ENCODE results near the gene TPCN2.

TPCN2 gene

DNA sequence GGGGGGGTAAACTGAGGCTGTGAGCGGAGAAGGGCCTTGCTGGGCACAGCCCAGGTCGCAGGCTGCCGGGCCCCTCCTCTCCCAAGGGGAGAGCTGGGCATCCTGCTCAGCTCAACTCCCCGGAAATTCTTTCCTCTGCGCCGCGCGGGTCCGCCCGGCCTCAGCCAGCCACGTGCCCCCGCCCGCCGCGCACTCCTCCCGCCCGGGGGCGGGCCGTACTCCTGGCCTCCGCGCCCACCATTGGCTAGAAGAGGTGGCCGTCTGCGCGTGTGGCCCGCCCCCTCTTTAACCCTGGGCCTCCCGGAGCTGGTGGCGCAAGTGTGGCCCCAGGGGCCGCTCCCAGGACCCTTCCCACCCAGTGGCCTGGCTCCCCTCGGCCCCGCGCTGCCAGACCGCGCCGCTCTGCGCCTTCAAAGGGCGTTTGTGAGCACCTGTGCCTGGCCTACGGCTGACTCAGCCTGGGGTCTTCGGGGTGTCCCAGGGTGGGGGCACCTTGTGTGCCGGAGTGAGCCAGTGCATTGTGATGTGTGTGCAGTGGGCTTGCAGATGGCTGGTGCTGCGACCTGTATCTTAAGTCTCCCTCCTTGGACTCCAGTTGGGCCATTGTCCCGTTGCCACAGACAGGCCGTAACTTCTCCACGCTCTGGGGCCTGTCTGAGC is 37.6 kb upstream of the TPCN2 start:
- DNase-seq: no peak

DNA sequence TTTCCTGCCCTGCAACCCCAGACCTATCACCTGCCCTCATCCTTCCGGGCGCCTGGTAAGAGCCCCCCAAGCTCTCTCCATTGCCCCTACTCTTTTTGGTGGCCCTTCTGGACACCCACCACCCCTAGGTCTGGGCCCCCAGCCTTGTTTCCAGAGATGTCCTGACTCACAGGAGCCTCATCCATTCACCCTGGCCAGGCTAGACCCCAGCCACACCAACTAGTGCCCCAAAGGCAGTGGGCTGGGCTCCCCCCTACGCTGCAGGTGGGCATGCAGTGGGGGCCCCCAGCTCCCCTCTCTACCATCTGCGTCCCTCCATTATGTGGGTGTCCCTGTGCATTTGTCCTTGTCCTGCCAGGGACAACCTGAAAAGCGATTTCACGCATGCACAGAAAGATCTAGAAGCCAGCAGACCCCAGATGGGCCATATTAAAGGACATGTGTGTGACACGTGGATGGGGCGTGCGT is 37.1 kb upstream of the TPCN2 start:
- no peak for DNase-seq

DNA sequence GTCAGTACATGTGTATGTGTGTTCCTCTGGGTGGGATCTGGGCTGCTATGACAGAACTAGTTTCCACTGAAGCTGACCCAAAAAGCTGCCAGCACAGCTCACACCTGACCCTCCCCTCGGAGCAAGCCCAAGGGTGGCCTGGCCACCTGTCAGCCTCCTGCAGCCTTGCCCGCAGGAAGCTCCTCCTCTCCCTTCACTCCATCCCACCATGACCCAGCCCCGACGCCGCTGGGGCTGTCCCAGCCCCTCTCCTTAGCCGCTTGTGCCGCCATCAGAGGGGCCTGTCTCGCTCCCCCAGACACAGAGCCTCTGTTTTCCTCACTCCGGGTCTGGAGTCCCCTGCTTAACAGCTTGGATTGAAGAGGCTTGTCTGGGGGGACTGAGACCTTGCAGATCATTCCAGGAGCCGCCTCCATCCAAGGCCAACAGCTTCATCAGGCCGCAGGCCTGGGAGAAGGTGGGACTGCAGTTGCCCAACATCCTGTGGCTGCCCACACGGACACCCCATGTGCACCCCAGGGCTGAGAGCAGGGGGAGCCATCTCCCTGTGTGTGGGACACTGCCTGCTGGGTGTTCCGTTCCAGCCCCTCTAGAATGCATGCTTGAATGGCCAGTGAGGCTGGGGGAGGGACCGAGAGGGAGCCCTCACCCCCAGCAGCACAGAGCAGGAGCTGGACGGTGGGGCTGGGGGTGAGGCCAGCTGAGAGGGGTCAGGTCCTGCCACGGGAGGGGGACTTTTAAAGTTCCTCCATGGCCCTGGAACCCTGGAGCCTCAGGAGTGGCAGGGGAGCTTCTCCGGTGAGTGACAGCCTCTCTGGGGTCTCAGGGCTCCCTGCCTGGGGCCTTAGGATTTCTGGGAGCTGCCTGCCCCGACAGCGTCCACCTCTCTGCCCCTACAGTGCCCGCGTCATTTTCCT is 36.4 kb upstream of the TPCN2 start:
- no peak for DNase-seq

DNA sequence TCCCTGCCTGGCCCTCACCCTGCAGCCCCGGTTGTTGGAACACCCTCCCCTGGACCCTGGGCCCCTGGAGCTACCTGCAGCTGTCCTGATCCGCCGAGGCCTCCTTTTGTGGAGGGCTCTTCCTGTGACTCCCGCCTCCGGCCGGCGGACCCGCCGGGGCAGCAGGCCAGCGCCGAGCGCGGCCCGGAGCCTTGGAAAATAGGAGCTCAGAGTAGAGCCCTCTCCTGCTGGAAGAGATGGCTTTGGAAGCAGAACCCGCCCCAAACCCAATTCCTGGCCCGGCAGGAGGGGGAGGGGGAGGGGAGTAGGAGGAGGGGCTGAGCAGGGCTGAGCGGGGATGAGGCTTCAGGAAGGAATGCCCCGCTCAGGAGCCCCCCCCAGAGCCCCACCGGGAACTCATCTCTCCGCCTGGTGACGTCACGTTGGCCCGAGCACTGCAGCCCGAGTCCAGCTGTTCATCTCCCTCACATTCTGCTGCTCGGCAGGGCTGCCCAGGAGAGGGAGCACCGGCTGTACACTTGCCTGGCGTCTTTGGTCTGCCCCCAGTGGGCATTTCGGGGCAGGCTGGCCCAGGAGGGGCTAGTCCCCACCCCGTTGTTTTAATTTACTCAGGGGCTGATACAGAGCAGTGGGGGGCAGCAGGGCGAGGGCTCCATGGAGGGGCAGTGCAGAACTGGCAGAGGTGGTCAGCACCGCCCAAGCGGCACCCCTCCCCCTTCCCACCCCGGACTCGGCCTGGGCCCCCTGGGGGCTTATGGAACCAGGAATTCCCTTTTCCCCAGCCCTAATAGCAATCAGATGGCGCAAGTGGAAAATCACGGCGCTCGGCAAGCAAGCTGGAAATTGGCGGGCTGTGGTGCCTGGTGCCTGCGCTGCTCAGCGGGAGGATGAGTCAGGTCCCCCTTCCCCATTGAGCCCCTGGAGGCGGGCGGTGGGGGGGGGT is 35.5 kb upstream of the TPCN2 start, which contains the start of gene MRGPRF:
TSS of gene MRGPRF (minus strand) at position 238 of the 943 bp plus-strand sequence. CDS start 3,345 bp downstream, outside the sequence.
- DNase-seq: no peak

DNA sequence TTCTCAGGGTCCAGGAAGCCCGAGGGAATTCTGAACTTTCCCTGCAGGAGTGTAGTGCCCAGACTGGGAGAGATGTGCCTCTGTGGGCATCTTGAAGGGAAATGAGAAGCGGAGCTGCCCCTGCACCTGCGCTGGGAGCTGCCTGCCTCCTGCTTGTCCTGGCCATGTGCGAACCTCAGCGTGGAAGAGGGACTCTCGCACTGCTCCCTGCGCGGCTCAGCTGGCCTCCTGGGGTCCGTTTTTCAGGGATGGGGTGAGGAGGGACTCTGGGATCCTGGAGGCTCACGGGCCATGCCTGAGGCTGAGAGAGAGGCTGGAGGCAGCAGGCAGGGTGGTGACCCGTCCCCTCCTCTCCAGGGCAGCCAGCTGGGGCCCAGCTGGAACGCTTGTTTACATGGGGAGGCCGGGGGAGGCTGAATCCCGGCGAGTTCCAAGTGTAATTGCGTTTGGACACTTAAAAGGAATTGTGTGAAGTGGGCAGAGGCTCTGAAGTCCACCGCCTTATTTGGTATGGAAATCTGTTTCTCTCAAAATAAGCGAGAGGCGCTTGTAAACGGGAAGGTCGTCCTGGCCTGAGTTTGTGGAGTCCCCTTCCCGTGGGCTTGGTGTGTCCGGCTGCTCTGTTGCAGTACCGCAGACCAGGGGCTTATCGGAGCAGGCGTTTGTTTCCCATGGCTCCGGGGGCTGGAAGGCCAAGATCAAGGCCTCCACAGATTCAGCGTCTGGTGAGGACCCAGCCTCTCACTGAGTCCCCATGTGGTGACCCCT is 34.5 kb upstream of the TPCN2 start:
- DNase-seq: no peak

DNA sequence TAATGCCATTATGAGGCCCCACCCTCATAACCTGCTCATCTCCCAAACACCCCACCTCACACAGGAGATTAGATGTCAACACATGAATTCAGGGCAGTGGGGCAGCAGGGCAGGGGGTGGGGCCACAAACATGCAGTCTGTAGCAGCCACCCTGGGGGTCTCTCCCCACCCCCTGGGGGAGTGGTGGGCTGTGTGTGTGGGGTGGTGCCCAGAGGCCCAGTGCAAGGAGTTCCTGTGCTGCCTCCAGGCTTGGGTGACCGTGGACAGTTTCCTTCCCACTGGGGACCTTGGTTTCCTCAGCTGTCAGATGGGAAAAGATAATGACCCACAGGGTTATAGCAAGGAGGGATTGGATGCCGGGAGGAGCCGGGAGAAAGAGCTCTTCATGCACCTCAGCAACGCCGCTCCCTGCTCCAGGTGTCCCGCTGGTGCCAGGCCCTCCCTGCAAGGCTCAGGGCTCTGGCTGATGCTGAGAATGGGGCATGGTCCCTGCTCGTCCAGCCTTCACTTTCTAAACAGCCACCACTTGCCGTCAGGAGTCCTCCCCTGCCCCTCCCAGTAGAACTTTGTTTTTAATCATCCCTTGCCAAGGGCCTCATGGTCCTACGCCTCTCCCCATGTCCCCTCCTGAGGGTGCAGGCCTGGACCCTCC is 33.7 kb upstream of the TPCN2 start:
- DNase-seq: no peak

DNA sequence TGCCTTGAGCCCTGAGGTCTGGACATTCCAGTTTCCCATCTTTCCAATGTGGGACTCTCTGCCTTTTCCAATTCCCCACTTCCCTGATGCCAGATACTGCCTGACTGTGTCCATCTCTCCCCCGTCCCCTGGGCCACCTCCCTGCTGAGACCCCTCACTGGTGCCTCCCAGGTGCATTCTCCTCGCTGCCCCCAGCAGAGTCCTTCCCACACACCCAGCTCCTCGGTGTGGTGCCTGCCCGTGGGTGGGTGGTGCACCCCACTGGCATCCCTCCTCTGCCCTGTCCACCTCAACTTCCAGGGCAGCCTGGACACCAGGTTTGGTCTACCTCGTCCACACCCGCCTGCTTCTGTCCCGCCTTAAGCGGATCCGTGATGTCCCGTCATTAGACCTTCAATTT is 30.8 kb upstream of the TPCN2 start:
- no peak for DNase-seq

DNA sequence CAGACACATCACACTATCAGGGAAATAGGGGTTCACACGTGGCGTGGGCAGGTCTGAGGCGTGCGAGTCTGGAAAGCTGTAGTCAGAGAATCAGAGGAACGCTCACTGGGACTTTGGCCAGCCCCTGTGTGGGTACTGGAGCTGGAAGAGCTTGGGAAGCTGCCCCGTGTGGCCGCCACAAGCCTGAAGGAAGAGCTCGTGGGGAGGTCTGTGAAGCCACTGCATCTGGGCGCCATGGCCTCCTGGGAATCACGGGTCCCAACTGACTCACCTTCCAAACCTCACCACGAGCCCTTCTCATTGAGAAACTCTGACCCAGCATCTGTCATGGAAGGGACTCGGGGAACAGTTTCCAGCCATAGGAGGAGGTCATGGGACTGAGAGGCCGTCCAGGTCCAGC is 29.8 kb upstream of the TPCN2 start:
- DNase-seq: no peak

DNA sequence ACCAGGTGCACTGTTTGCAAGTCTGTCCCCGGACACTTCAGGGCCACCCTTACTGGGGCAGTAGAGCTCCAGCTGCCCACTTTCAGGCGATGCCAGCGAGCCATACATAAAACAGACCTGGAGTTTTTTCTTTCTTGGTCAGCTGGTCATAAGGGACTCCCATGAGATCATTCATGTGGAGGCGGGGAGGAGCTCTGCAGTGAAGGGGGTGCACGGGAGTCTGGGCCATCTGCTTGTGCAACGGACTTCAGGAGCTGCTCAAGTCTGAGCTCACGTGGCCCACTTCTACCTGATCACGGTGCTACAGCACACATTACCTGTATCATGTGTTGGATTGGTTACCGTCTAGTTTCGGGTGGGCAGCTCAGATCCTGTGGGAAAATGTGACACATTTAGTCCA is 26.5 kb upstream of the TPCN2 start:
- DNase-seq: no peak

DNA sequence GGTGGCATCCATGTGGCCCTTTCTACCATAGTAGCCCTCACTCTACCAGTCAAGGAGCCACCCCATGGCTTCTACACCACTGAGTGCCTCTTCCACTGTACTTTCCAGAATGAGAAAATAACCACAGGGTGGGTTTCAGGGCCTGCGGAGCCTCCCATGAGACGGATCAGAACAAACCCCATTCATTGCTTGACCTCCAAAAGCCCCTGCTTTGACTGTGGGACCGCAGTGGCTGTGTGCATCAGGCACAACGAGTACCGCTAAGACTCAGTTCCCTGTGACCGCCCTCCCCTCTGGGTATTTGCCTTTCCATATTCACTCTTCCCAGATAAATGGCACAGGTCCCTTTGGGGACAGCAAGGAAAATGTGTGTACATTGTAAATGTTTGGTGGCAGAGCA is 24.2 kb upstream of the TPCN2 start:
- no peak for DNase-seq

DNA sequence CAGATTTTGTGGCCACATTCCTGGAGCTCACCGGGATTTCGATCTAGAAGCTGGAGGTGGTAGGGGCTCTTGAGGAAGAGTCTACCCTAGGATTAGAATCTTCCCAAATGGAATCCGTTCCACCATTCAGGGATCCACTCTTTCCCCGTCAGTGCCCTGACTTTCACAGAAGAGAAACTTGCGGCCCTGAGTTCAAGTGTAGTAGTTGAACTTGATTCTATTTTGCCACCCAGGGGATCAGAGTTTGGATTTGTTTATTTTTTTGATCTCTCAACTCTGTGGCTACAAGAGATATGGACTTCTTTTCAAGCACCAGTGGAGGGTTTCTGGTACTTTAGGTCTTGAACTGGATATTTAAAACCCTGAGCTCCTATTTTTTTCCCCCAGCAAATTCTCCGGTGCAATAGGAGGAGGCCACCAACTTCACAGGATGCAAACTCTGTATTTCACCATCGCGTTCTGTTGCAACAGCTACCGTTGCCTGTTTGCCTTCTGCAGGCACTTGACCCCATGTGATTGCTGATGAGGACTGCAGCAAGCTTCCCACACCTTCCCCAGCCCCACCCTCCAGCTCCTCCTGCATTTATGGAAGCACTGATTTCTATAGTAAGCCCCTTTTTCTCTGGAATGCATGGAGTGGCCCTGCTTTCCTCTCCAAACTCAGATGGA is 20.9 kb upstream of the TPCN2 start:
- DNase-seq: no peak

DNA sequence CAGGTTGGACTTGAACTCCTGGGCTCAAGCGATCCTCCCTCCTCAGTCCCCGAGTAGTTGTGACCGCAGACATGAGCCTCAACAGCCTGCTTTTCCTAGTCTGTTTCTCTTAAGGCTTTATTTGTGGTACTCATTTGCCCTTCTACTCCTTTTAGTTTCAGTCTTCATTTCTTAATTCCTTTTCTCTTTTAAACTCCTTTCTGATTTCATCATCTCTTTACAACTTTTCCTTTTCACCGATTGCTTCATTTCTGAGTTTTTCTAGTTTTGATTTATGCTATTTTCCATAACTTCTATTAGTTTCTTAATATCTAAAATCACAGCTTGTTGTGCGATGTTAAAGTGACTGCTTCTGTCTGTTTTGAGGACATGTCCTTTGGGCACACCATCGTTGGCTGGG is 18.4 kb upstream of the TPCN2 start:
- no peak for DNase-seq

DNA sequence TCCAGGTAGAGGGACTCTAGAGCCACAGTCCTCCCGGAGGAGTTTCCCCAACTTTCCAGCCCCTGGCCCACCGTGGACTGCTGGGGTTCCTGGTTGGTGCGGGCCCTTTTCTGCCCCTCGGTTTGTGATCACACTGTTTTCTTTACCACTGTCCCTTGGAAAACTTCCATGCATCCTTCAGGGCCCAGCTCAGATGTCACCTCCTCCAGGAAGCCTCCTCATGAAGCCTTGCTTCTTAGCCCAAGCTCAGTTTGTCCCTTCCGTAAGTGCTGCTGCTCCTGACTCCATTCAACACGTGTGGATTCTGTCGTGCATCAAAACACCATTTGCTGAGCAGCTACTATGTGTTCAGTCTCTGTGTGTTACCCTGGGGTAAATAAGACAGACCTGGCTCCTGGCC is 15.9 kb upstream of the TPCN2 start:
- no peak for DNase-seq

DNA sequence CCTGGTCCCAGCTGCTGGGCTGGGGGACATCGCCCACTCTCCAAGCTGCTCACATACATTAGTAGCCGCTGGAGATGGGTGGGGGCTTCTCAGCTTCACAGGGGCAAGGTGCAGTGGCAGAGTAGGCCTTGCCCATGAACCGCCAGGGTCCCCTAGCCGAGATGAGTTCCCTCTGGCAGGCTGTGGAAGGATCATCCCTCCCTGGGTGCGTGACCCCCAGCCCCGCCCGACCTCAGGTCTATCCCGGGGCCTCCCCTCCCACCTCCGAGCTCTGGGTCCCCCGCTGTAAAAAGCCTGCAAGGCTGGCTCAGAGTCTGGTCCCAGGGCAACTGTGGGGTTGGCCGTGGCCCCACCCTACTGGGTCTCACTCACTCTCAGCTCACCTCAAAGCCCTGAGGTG is 15.3 kb upstream of the TPCN2 start:
- DNase-seq: no peak

DNA sequence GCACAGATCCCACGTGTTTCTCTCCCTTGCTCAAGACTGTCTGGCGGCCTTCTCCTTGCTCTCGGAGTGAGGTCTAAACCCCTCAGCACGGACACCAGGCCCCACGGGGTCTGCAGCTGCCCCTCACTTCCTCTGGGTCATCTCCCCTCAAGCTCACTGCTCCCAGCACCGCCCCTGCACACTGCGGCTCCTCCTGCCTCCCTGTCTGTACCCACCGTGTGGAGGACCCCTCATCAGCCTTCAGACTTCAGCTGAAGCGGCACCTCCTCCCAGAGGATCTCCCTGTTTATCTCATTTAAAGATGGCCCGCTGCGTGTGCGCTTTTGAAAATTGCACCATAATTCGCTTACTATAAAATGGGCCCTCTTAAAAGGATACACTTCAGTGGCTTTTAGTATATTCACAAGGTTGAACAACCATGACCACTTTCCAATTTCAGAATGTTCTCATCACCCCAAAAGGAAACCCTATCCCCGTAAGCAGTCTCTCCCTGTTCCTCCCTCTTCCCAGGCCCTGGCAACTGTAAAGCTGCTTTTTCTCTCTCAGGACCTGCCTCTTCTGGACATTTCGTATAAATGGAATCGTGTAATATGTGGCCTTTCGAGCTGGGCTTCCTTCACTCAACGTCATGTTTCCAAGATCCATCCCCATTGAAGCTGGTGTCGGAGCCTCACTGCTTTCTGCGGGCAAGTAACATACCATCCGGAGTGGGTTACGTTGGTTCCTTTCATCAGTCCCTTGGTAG is 14.4 kb upstream of the TPCN2 start:
- no peak for DNase-seq

DNA sequence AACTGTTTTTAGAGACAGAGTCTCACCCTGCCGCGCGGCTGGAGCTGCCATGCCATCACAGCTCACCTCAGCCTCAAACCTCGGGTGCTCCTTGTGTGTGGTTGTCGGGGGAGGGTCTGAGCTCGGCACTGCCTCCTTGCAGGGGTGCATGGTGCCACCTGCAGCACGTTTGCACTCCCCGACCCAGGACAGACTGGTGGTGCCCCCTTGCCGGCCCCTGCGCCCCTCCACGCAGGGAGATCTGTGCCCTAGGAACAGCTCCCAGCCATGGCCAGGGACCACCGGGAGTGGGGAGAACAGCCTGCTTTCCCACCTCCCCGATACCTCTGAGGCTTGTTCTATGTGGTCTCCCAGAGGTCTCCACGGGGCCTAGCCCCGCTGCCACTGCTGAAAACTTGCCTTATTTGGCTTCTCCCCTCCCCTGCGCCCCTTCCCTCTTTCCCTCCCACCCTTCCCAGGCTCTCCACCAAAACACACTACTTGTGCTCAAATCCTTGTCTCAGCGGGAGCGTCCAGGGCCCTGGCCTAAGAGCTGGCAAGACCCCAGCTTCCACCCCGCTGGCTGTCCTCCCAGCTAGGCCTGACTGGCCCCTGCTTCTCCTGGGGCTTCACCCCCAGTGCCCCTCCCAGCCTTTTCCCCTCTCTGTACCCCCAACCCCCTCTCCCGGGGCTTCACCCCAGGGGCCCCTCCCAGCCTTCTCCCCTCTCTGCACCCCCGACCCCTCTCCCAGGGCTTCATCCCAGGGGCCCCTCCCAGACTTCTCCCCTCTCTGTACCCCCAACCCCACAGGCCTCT is 13.4 kb upstream of the TPCN2 start:
- no peak for DNase-seq

DNA sequence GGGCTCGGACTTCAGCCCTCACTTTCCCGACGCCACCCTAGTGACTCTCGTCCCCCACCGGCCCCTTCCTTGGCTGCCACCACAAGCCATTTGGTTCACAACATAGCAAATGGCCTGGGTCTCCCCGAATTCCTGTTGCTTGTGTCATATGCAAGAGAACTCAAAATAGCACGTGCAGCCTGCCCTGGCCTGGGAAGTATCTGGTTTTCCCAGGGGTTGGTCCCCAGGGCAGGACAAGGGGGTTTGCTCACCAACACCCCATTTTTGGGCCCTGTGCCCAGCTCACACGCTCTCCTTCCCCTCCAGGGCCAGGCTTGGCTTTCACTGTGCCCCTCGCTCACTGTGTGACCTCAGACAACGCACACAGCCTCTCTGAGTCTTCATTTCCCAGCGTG is 12.8 kb upstream of the TPCN2 start:
- no peak for DNase-seq

DNA sequence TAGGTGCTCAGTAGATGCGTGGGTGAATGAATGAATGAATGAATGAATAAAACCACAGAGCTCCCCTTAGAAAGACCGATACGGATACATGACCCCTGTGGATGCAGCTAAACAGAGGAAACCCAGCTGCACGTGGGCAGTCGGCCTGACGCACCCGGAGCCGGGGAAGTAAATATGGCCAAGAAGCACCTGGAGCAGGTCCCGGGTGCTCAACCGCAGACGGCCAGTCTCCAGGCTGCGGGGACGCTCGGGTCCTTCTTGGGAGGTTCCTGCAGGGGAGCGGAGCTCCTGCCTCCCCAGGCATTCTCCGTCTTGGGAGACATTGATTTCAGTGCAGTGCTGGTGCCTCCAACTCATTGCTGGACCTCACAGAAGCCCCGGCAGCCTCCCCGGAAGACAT is 11.7 kb upstream of the TPCN2 start:
- no peak for DNase-seq

DNA sequence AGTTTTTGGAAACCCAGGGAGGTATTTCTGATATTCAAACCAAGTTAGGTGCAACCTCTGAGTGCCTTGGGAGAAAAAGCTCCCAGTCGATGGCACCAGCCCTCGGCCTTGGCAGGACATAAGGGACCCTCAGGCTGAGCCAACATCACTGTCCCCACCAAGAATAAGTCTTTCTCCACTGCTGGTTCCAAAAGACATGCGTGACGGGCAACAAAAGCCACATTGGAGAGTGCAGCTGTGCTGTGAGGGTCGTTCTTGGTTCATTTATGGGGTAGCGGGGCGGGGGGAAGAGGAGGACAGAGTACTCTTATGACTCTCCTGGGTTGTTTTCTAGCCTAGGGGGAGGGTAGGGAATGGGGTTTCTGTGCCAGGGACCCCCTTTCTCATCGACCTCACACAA is 11.2 kb upstream of the TPCN2 start:
- no peak for DNase-seq

DNA sequence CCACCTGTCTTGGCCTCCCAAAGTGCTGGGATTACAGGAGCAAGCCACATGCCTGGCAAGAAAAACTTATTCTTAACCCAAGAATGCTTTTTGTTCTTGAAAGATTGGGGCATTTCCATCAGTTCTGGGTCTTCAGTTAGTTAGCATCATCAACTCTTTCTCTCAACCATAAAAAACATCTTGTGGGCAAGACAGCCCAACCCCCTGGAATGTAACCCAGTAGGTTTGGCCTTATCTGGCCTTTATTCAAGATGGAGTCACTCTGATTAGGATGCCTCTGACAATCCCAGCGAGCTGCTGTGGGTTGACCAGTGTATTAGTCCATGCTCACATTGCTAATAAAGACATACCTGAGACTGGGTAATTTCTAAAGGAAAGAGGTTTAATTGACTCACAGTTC is 9.2 kb upstream of the TPCN2 start:
- no peak for DNase-seq

Measured in bone marrow (tissue), 2 donors.